ENCODE data around the gene MIER2. TPM values are rescaled to one million over a fixed set of nuclear protein-coding genes. Genes with fewer than 3 reads are reported as not detected.

The MIER2 gene
- total RNA-seq, 2 experiments from 2014 or later = 20.7 to 22.0 TPM

- ChIA-PET CTCF (no interaction called here), POLR2A (no interaction called here)
- no peak overlapping the region for H3K4me3 Mint-ChIP-seq
- H3K27me3 Mint-ChIP-seq = no peaks in the 10 kb centered on the region
- H3K9me3 Mint-ChIP-seq = no peaks in the 10 kb centered on the region
- H3K36me3 Mint-ChIP-seq (ENCODE audit: low read depth) = no peaks in the 10 kb centered on the region
- no peak overlapping the region for H3K27ac Mint-ChIP-seq
- DNase-seq = no peak
- peaks cover 2% of the 10 kb centered on the region for H3K4me1 Mint-ChIP-seq
These were observed 30.3 kb upstream of the MIER2 start for GRCh38 chr19:374886-375235.

GRCh38 chr19:374183-374885 is 29.7 kb upstream of the MIER2 start:
- Mint-ChIP-seq H3K4me1 (peaks cover 2% of the 10 kb centered on the region), H3K9me3 (no peaks in the 10 kb centered on the region), H3K4me3 (no peak overlapping the region), H3K27ac (no peak overlapping the region), H3K36me3 (ENCODE audit: low read depth) (no peaks in the 10 kb centered on the region), H3K27me3 (peaks cover 3% of the 10 kb centered on the region)
- DNase-seq = no peak
- ChIA-PET POLR2A (no interaction called here), CTCF (no interaction called here)

- DNase-seq = no peak
- POLR2A ChIA-PET = no interaction called here
- Mint-ChIP-seq H3K36me3 (ENCODE audit: low read depth) (no peaks in the 10 kb centered on the region), H3K4me3 (no peak overlapping the region), H3K27me3 (peaks cover 3% of the 10 kb centered on the region), H3K27ac (no peak overlapping the region), H3K4me1 (peaks cover 2% of the 10 kb centered on the region), H3K9me3 (no peaks in the 10 kb centered on the region)
- CTCF ChIA-PET = no interaction called here
These were observed 29.0 kb upstream of the MIER2 start for GRCh38 chr19:373391-374182.

GRCh38 chr19:372306-372890 is 27.8 kb upstream of the MIER2 start:
- Mint-ChIP-seq H3K36me3 (ENCODE audit: low read depth) (no peaks in the 10 kb centered on the region), H3K4me3 (no peak overlapping the region), H3K27me3 (peaks cover 3% of the 10 kb centered on the region), H3K4me1 (no peaks in the 10 kb centered on the region), H3K9me3 (no peaks in the 10 kb centered on the region), H3K27ac (no peak overlapping the region)
- ChIA-PET POLR2A (no interaction called here), CTCF (no interaction called here)
- DNase-seq = no peak

- H3K4me1 Mint-ChIP-seq = no peaks in the 10 kb centered on the region
These were observed 27.0 kb upstream of the MIER2 start for GRCh38 chr19:371501-372168.

GRCh38 chr19:370641-371330 is 26.2 kb upstream of the MIER2 start:
- H3K4me3 Mint-ChIP-seq = no peak overlapping the region
- H3K9me3 Mint-ChIP-seq = no peaks in the 10 kb centered on the region
- POLR2A ChIA-PET = no interaction called here
- no peaks in the 10 kb centered on the region for H3K4me1 Mint-ChIP-seq
- H3K27ac Mint-ChIP-seq = no peak overlapping the region
- DNase-seq = no peak
- no peaks in the 10 kb centered on the region for H3K36me3 Mint-ChIP-seq (ENCODE audit: low read depth)
- CTCF ChIA-PET = interaction anchor here (1.1 to 1.3 kb wide), 2 partner anchors 9 to 12 kb away, joined by 3 to 4 read pairs; no protein-coding TSS in a partner anchor
- H3K27me3 Mint-ChIP-seq = peaks cover 6% of the 10 kb centered on the region

More at GRCh38 chr19:371501-372168, 27.0 kb upstream of the MIER2 start:
- ChIA-PET POLR2A (no interaction called here), CTCF (interaction anchor here (1.1 to 1.3 kb wide), 2 partner anchors 10 to 11 kb away, joined by 3 to 4 read pairs; no protein-coding TSS in a partner anchor)
- Mint-ChIP-seq H3K4me3 (no peak overlapping the region), H3K27ac (no peak overlapping the region), H3K36me3 (ENCODE audit: low read depth) (no peaks in the 10 kb centered on the region), H3K27me3 (peaks cover 3% of the 10 kb centered on the region), H3K9me3 (no peaks in the 10 kb centered on the region)
- DNase-seq = no peak

GRCh38 chr19:369876-370275 is 25.3 kb upstream of the MIER2 start:
- Mint-ChIP-seq H3K27ac (no peak overlapping the region), H3K4me1 (no peaks in the 10 kb centered on the region), H3K27me3 (peaks cover 6% of the 10 kb centered on the region), H3K9me3 (no peaks in the 10 kb centered on the region), H3K36me3 (ENCODE audit: low read depth) (no peaks in the 10 kb centered on the region), H3K4me3 (no peak overlapping the region)
- no peak for DNase-seq
- ChIA-PET POLR2A (no interaction called here), CTCF (interaction anchor here (0.9 kb wide), 1 partner anchor 140 kb away, joined by 3 read pairs; no protein-coding TSS in a partner anchor)

- ChIA-PET CTCF (interaction anchor here (0.9 kb wide), 1 partner anchor 141 kb away, joined by 3 read pairs; no protein-coding TSS in a partner anchor), POLR2A (no interaction called here)
- no peaks in the 10 kb centered on the region for H3K36me3 Mint-ChIP-seq (ENCODE audit: low read depth)
- H3K27ac Mint-ChIP-seq = no peak overlapping the region
- no peaks in the 10 kb centered on the region for H3K9me3 Mint-ChIP-seq
- no peaks in the 10 kb centered on the region for H3K4me1 Mint-ChIP-seq
- no peak overlapping the region for H3K4me3 Mint-ChIP-seq
- peaks cover 6% of the 10 kb centered on the region for H3K27me3 Mint-ChIP-seq
- no peak for DNase-seq
These were observed 24.7 kb upstream of the MIER2 start for GRCh38 chr19:369256-369655.

- no peaks in the 10 kb centered on the region for H3K9me3 Mint-ChIP-seq
- ChIA-PET POLR2A (no interaction called here), CTCF (interaction anchor here (0.9 kb wide), 1 partner anchor 142 kb away, joined by 3 read pairs; no protein-coding TSS in a partner anchor)
- peaks cover 6% of the 10 kb centered on the region for H3K27me3 Mint-ChIP-seq
- no peaks in the 10 kb centered on the region for H3K36me3 Mint-ChIP-seq (ENCODE audit: low read depth)
- no peak overlapping the region for H3K4me3 Mint-ChIP-seq
- no peak overlapping the region for H3K27ac Mint-ChIP-seq
- DNase-seq = no peak
- H3K4me1 Mint-ChIP-seq = no peaks in the 10 kb centered on the region
These were observed 24.0 kb upstream of the MIER2 start for GRCh38 chr19:368630-369024.

GRCh38 chr19:367963-368629 is 23.5 kb upstream of the MIER2 start:
- Mint-ChIP-seq H3K27ac (no peak overlapping the region), H3K9me3 (no peaks in the 10 kb centered on the region), H3K36me3 (ENCODE audit: low read depth) (no peaks in the 10 kb centered on the region), H3K27me3 (peaks cover 6% of the 10 kb centered on the region), H3K4me1 (no peaks in the 10 kb centered on the region), H3K4me3 (no peak overlapping the region)
- CTCF ChIA-PET = no interaction called here
- DNase-seq = no peak
- POLR2A ChIA-PET = no interaction called here

GRCh38 chr19:367561-367960 is 23.0 kb upstream of the MIER2 start:
- Mint-ChIP-seq H3K36me3 (ENCODE audit: low read depth) (no peaks in the 10 kb centered on the region), H3K4me1 (no peaks in the 10 kb centered on the region)

GRCh38 chr19:366951-367350 is 22.4 kb upstream of the MIER2 start:
- Mint-ChIP-seq H3K36me3 (ENCODE audit: low read depth) (no peaks in the 10 kb centered on the region), H3K4me1 (no peaks in the 10 kb centered on the region), H3K9me3 (no peaks in the 10 kb centered on the region), H3K27ac (no peak overlapping the region), H3K4me3 (no peak overlapping the region), H3K27me3 (peaks cover 6% of the 10 kb centered on the region)
- peak; percentile 5 for DNase-seq
- ChIA-PET CTCF (no interaction called here), POLR2A (no interaction called here)

More at GRCh38 chr19:367561-367960, 23.0 kb upstream of the MIER2 start:
- ChIA-PET CTCF (no interaction called here), POLR2A (no interaction called here)
- Mint-ChIP-seq H3K4me3 (no peak overlapping the region), H3K27ac (no peak overlapping the region), H3K27me3 (peaks cover 6% of the 10 kb centered on the region), H3K9me3 (no peaks in the 10 kb centered on the region)
- peak; percentile 1 for DNase-seq
